Spleen (tissue), 7 donors: ENCODE data around the gene PPP1R16B.

Experiments used
- POLR2A ChIP-seq, 3 donors: fragments of 450-650 bp; IDR thresholded peaks; one replicate each; pipeline ENCODE4 v1.5.1; 2017; ENCODE audit warnings: antibody characterized with exemption in 3 of 3, mild to moderate bottlenecking in 1 of 3
- POLR2AphosphoS5 ChIP-seq, 3 donors: sonication (generic); formaldehyde crosslinking; IDR thresholded peaks; one replicate each; pipeline ENCODE4 v1.5.1; 2017; ENCODE audit warnings: antibody characterized with exemption in 3 of 3
- TF ChIP-seq, protein P1 (sequence below), 11 experiments: fragments of 200-600 bp in 7 of 11; fragments of 450-650 bp in 4 of 11; sonication (generic) in 4 of 11; IDR thresholded peaks in 8 of 11; conservative IDR thresholded peaks in 3 of 11; 1 replicate in 7 of 11; 2 replicates in 4 of 11; pipeline versions ENCODE4 v1.4.0 to v1.8.0; 2016 to 2021; ENCODE audit warnings: antibody characterized with exemption in 11 of 11, inconsistent platforms in 4 of 11, mild to moderate bottlenecking in 1 of 11
- donor health status: DM: no; HTN: no; CAD: no; lungs with moderate emphysema.
- donor health status: DM: no; HTN: no; CAD: no.
- donor health status: DM: no; HTN: no; CAD: no.

DNA sequence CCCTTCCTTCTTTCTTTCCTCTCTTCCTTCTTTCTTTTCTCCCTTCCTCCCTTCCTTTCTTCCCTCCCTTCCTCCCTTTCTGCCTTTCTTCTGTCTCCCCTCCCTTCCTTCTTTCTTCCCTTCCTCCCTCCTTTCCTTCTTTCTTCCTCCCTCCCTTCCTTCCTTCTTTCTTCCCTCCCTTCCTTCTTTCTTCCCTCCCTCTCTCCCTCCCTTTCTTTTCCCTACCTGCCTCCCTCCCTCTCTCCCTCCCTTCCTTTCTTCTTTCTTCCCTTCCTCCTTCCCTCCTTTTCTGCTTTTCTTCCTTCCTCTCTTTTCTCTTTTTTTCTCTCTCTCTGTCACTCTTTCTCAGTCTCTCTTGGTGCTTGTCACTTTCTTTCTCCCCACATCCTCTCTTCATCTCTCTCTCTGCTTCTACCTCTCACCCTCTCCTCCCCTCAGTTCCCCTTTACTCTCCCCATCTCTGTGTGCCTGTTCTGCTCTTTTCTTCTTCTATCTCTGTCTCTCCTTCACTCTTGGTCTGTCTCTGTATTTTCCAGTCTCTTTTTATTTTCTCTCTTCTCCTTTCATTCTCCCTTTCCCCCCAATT, 90.6 kb downstream of the PPP1R16B start:
- TF ChIP-seq, protein P1, sequence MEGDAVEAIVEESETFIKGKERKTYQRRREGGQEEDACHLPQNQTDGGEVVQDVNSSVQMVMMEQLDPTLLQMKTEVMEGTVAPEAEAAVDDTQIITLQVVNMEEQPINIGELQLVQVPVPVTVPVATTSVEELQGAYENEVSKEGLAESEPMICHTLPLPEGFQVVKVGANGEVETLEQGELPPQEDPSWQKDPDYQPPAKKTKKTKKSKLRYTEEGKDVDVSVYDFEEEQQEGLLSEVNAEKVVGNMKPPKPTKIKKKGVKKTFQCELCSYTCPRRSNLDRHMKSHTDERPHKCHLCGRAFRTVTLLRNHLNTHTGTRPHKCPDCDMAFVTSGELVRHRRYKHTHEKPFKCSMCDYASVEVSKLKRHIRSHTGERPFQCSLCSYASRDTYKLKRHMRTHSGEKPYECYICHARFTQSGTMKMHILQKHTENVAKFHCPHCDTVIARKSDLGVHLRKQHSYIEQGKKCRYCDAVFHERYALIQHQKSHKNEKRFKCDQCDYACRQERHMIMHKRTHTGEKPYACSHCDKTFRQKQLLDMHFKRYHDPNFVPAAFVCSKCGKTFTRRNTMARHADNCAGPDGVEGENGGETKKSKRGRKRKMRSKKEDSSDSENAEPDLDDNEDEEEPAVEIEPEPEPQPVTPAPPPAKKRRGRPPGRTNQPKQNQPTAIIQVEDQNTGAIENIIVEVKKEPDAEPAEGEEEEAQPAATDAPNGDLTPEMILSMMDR (IDR thresholded peaks at IDR 0.05 in 8 of 11, conservative IDR thresholded peaks at IDR 0.05 in 3 of 11), result no peak
- TF ChIP-seq POLR2AphosphoS5 (IDR thresholded peaks at IDR 0.05) (no peak), POLR2A (IDR thresholded peaks at IDR 0.05) (no peak)
